ENCODE measurements around the gene MYO5B. TPM values are rescaled to one million over a fixed set of nuclear protein-coding genes. Genes with fewer than 3 reads are reported as not detected.

The MYO5B gene
- total and polyA plus RNA-seq, 4 donors, result 5.4 to 23.4 (median 11.4) TPM

DNA sequence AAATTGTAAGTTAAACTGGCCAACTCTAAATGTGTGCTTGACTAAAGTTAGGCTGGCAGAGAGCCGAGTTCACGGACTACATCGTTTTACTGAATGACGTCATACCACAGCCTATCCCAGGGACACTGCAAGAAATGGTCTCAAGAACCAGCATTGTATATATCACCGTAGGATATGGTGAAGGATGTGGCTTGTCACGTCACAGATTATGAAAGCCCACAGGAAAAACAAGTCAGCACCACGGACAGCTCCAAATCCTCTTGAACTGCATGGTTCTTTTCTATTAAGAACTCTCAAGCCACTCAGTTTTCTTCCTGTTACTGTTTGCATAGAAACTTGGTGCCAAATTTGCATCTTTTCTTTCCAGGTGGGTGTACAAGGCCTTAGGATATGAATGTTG lies 296.5 kb downstream of the MYO5B start:
- Histone ChIP-seq H3K27me3 (ENCODE audit: control insufficient read depth in 4 of 4, insufficient read depth in 4 of 4, low read length in 3 of 4) (no peaks in the 10 kb centered on the region), H3K4me3 (ENCODE audit: low read depth in 1 of 3, low read length in 3 of 3) (no peak overlapping the region), H3K27ac (ENCODE audit: low read depth in 1 of 2, low read length in 2 of 2) (no peak overlapping the region), H3K4me1 (ENCODE audit: control insufficient read depth in 4 of 4, insufficient read depth in 4 of 4, low read length in 3 of 4) (no peaks in the 10 kb centered on the region), H3K36me3 (ENCODE audit: control insufficient read depth in 4 of 4, insufficient read depth in 3 of 4, low read depth in 1 of 4, low read length in 3 of 4) (peaks cover 0 to 22% (median 8%) of the 10 kb centered on the region in 4 donors), H3K9me3 (ENCODE audit: control insufficient read depth in 4 of 4, low read length in 3 of 4) (no peaks in the 10 kb centered on the region), H3K9ac (ENCODE audit: low read depth in 1 of 2, low read length in 2 of 2) (no peak overlapping the region)
- 68% methylated on average over 7 of the region's 7 CpGs for WGBS
- DNase-seq (ENCODE audit: low spot score), result peak; percentile 56
- no peak for TF ChIP-seq SP1 (IDR thresholded peaks at IDR 0.05)
- TF ChIP-seq, protein P1, sequence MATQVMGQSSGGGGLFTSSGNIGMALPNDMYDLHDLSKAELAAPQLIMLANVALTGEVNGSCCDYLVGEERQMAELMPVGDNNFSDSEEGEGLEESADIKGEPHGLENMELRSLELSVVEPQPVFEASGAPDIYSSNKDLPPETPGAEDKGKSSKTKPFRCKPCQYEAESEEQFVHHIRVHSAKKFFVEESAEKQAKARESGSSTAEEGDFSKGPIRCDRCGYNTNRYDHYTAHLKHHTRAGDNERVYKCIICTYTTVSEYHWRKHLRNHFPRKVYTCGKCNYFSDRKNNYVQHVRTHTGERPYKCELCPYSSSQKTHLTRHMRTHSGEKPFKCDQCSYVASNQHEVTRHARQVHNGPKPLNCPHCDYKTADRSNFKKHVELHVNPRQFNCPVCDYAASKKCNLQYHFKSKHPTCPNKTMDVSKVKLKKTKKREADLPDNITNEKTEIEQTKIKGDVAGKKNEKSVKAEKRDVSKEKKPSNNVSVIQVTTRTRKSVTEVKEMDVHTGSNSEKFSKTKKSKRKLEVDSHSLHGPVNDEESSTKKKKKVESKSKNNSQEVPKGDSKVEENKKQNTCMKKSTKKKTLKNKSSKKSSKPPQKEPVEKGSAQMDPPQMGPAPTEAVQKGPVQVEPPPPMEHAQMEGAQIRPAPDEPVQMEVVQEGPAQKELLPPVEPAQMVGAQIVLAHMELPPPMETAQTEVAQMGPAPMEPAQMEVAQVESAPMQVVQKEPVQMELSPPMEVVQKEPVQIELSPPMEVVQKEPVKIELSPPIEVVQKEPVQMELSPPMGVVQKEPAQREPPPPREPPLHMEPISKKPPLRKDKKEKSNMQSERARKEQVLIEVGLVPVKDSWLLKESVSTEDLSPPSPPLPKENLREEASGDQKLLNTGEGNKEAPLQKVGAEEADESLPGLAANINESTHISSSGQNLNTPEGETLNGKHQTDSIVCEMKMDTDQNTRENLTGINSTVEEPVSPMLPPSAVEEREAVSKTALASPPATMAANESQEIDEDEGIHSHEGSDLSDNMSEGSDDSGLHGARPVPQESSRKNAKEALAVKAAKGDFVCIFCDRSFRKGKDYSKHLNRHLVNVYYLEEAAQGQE (IDR thresholded peaks at IDR 0.05), result peak; percentile 99

DNA sequence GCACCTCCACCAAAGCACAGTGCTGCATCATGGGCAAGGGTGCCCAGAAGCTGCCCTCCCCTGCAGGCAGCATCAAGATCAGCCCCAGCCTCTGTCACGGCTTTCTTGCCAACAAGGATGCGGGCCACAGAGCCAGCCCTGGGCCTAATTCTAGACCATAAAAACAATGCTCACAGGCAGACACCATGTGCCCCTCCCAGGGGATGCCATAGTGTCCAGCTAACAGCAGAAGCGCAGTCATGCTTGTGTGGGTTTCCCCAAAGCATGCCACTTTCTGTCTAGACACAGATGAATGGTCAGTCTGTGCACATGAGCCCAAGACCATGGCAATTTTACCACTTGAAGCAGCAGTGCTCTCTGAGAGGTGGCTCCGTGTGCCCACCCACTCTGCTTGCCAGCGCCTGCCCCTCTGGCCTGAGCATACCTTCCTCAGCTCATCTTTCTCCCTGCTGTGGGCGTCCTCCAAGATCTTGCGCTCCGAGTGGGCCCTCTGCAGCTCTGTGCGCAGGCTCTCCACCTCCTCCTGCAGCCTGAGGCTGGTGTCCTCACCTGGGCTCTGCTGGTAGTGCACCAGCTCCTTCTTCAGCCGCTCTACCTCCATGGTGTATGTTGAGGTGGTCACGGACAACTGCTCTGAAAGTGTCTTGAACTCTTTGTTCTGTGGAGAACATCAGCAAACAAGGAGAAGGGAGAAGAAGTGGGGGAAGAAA lies 300.3 kb downstream of the MYO5B start:
- Histone ChIP-seq H3K9ac (ENCODE audit: low read depth in 1 of 2, low read length in 2 of 2) (no peak overlapping the region), H3K36me3 (ENCODE audit: control insufficient read depth in 4 of 4, insufficient read depth in 3 of 4, low read depth in 1 of 4, low read length in 3 of 4) (peaks cover 0 to 13% (median 6%) of the 10 kb centered on the region in 4 donors), H3K9me3 (ENCODE audit: control insufficient read depth in 4 of 4, low read length in 3 of 4) (no peaks in the 10 kb centered on the region), H3K4me3 (ENCODE audit: low read depth in 1 of 3, low read length in 3 of 3) (no peak overlapping the region), H3K27me3 (ENCODE audit: control insufficient read depth in 4 of 4, insufficient read depth in 4 of 4, low read length in 3 of 4) (no peaks in the 10 kb centered on the region), H3K27ac (ENCODE audit: low read depth in 1 of 2, low read length in 2 of 2) (no peak overlapping the region), H3K4me1 (ENCODE audit: control insufficient read depth in 4 of 4, insufficient read depth in 4 of 4, low read length in 3 of 4) (no peaks in the 10 kb centered on the region)
- no peak for DNase-seq (ENCODE audit: low spot score)
- 96% methylated on average over 11 of the region's 11 CpGs for whole genome bisulfite sequencing
- TF ChIP-seq FOXA1 (IDR thresholded peaks at IDR 0.05) (no peak), HNF4A (conservative IDR thresholded peaks at IDR 0.05) (no peak), EGR1 (IDR thresholded peaks at IDR 0.05; ENCODE audit: low read depth in 2 of 2) (no peak)
- TF ChIP-seq, protein P2, sequence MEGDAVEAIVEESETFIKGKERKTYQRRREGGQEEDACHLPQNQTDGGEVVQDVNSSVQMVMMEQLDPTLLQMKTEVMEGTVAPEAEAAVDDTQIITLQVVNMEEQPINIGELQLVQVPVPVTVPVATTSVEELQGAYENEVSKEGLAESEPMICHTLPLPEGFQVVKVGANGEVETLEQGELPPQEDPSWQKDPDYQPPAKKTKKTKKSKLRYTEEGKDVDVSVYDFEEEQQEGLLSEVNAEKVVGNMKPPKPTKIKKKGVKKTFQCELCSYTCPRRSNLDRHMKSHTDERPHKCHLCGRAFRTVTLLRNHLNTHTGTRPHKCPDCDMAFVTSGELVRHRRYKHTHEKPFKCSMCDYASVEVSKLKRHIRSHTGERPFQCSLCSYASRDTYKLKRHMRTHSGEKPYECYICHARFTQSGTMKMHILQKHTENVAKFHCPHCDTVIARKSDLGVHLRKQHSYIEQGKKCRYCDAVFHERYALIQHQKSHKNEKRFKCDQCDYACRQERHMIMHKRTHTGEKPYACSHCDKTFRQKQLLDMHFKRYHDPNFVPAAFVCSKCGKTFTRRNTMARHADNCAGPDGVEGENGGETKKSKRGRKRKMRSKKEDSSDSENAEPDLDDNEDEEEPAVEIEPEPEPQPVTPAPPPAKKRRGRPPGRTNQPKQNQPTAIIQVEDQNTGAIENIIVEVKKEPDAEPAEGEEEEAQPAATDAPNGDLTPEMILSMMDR (IDR thresholded peaks at IDR 0.05; ENCODE audit: low read depth, low read length, missing input control), result no peak

DNA sequence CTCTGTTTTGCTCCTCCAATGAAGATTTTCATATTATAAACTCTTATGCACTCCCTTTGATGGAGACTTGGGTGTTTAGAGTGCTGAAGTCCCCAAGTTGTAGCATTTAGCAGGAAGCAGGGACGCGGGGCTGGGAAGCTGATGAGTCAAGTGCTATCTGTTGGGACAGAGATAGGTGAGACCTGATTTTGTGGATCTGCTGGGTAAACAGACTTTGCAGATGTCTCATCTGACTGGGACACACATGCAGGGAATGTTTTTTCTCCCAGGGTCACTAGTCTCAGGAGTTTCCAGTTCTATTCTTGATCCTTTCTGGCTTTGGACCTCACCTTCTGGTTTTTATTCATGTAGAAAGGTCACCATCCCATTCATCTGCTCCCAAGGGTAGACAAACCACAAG lies 301.9 kb downstream of the MYO5B start:
- TF ChIP-seq FOXA1 (IDR thresholded peaks at IDR 0.05), result no peak
- TF ChIP-seq YY1 (IDR thresholded peaks at IDR 0.05), result no peak
- TF ChIP-seq HNF4G (IDR thresholded peaks at IDR 0.05), result no peak
- no peak for TF ChIP-seq NR2F2 (IDR thresholded peaks at IDR 0.05)
- TF ChIP-seq, protein P2 (IDR thresholded peaks at IDR 0.05; ENCODE audit: low read depth, low read length, missing input control), result no peak
- TF ChIP-seq GABPA (IDR thresholded peaks at IDR 0.05 in 1 of 2, conservative IDR thresholded peaks at IDR 0.05 in 1 of 2), result no peak
- Histone ChIP-seq H3K9me3 (ENCODE audit: control insufficient read depth in 4 of 4, low read length in 3 of 4) (no peaks in the 10 kb centered on the region), H3K27me3 (ENCODE audit: control insufficient read depth in 4 of 4, insufficient read depth in 4 of 4, low read length in 3 of 4) (no peaks in the 10 kb centered on the region), H3K4me1 (ENCODE audit: control insufficient read depth in 4 of 4, insufficient read depth in 4 of 4, low read length in 3 of 4) (no peaks in the 10 kb centered on the region), H3K4me3 (ENCODE audit: low read depth in 1 of 3, low read length in 3 of 3) (no peak overlapping the region), H3K9ac (ENCODE audit: low read depth in 1 of 2, low read length in 2 of 2) (no peak overlapping the region), H3K36me3 (ENCODE audit: control insufficient read depth in 4 of 4, insufficient read depth in 3 of 4, low read depth in 1 of 4, low read length in 3 of 4) (peaks cover 0 to 13% (median 6%) of the 10 kb centered on the region in 4 donors), H3K27ac (ENCODE audit: low read depth in 1 of 2, low read length in 2 of 2) (no peak overlapping the region)
- no peak for DNase-seq (ENCODE audit: low spot score)
- WGBS, result 92% methylated on average over 2 of the region's 2 CpGs

Measured in liver (tissue), 9 donors.